ENCODE measurements around the gene TCFL5. TPM values are rescaled to one million over a fixed set of nuclear protein-coding genes. Genes with fewer than 3 reads are reported as not detected.

The TCFL5 gene
- total RNA-seq, 4 donors from 2014 or later = 2.6 to 6.6 (median 5.0) TPM

DNA sequence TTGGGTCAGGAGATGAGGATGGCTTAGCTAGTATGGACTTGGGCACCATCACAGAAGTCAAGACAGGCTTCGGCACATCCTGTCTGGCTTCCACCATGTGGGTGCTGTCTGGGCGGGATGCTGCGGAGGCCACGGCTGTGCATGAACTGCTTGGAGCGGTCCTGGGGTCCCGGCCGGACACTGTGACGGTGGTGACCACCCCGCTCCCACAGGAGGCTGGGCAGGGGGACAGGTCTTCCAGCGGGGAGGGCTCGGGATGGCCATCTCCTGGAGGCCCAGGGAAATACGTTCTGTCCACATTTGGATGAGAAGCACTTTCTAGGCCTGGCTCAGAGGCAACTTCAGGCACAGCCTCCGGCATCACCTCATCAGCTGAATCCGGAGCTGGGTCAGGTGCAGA is 32.1 kb upstream of the TCFL5 start:
- no peak for DNase-seq
- peaks cover 0 to 7% (median 0%) of the 10 kb centered on the region in 4 donors for H3K4me1 ChIP-seq
- no peaks in the 10 kb centered on the region for H3K9me3 ChIP-seq
- H3K27me3 ChIP-seq = no peaks in the 10 kb centered on the region
- H3K4me3 ChIP-seq = no peak overlapping the region
- no peak for TF ChIP-seq POLR2A (IDR thresholded peaks at IDR 0.05)
- TF ChIP-seq CTCF (IDR thresholded peaks at IDR 0.05) = no peak
- H3K36me3 ChIP-seq = peaks cover 0 to 81% (median 4%) of the 10 kb centered on the region in 3 donors
- H3K27ac ChIP-seq = no peak overlapping the region

DNA sequence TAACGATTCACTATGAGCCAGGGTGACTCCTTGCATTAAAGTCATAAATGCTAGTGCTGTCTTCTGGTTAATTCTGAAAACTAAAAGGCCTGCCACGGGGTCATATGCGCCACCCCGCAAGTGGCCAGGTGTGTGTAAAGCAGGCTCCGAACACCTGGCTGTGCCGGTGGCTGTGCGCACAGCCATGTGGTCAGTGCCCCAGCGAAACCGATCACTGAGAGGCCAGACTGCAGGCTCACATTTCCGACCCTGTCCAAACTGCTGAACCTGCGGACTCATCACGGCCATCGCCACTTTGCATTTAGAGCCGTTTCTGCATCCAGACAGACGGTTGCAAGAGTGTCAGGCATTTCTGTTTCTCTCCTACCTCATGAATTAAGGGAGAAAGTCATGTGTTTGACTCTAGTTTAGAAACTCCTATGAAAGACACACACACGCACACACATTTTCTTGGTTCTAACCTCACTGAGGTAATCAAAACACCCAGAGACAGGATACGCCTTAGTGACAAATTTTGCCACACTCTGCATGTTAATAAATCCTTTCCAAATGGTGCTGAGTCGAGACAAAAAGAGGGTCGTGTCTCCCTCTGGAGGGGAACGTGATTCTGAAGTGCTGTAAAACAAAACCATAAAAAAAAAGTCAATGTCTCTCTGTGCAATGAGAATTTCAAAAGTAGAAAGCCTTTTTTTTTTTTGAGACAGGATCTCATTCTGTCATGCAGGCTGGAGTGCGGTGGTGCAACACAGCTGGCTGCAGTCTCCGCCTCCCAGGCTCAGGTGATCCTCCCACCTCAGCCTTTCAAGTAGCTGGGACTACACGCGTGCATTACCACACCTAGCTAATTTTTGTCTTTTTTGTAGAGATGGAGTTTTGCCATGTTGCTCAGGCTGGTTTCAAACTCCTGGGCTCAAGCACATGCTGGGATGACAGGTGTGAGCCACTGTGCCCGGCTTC is 31.0 kb upstream of the TCFL5 start:
- DNase-seq = no peak
- no peak overlapping the region for H3K27ac ChIP-seq
- H3K36me3 ChIP-seq = peaks cover 0 to 92% (median 4%) of the 10 kb centered on the region in 3 donors
- H3K4me1 ChIP-seq = no peaks in the 10 kb centered on the region
- H3K4me3 ChIP-seq = no peak overlapping the region
- TF ChIP-seq CTCF (IDR thresholded peaks at IDR 0.05) = no peak
- no peaks in the 10 kb centered on the region for H3K27me3 ChIP-seq
- no peaks in the 10 kb centered on the region for H3K9me3 ChIP-seq

DNA sequence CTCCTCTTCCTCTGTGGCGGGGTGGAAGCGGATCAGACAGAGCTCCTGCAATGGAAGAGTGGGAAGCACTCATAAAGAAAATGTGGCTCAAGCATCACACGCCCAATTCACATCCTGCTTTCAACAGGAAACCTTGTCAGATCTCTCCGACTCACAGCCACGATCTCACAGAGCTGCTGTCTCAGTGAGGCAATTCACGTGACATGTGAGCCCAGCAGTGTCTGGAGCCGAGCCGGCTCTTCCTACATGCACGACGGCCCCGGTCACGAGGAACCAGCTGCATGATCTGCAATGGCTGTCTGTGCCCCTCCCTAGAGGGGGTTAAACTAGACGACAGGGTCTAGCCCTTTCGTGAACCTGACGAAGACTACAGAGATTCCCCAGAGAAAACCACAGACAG is 29.5 kb upstream of the TCFL5 start:
- Histone ChIP-seq H3K9me3 (no peaks in the 10 kb centered on the region), H3K4me1 (no peaks in the 10 kb centered on the region), H3K27me3 (no peaks in the 10 kb centered on the region), H3K27ac (no peak overlapping the region), H3K4me3 (no peak overlapping the region), H3K36me3 (peaks cover 0 to 90% (median 4%) of the 10 kb centered on the region in 3 donors)
- DNase-seq = no peak
- TF ChIP-seq POLR2A (IDR thresholded peaks at IDR 0.05) (no peak), CTCF (IDR thresholded peaks at IDR 0.05) (no peak)

GRCh38 chr20:62890444-62890843 is 28.8 kb upstream of the TCFL5 start:
- Histone ChIP-seq H3K36me3 (peaks cover 0 to 88% (median 4%) of the 10 kb centered on the region in 3 donors), H3K27me3 (no peaks in the 10 kb centered on the region), H3K27ac (no peak overlapping the region), H3K4me3 (no peak overlapping the region), H3K9me3 (no peaks in the 10 kb centered on the region), H3K4me1 (no peaks in the 10 kb centered on the region)
- TF ChIP-seq POLR2A (IDR thresholded peaks at IDR 0.05) = no peak
- no peak for DNase-seq

DNA sequence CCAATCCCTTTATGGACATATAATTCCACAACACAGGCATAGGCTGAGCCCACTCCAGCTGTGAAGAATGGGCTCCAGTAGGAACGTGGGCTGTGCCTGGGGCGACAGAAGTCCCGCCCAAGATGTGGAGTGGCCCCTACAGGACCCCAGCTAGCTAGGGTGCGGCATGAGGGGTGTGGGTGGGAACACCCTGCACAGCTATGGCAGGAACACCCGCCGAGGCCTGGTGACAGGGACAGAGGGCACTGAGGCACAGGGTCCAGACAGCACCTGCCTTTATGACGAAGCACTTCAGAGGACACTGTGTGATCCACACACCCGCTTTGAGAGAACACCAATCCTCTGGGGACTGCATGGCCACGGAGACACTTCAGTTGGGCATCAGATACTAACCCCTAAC is 28.2 kb upstream of the TCFL5 start:
- Histone ChIP-seq H3K27me3 (no peaks in the 10 kb centered on the region), H3K36me3 (peaks cover 0 to 83% (median 4%) of the 10 kb centered on the region in 3 donors), H3K9me3 (no peaks in the 10 kb centered on the region), H3K27ac (no peak overlapping the region), H3K4me3 (no peak overlapping the region), H3K4me1 (no peaks in the 10 kb centered on the region)
- no peak for DNase-seq
- TF ChIP-seq POLR2A (IDR thresholded peaks at IDR 0.05) (no peak), CTCF (IDR thresholded peaks at IDR 0.05) (no peak)

- H3K36me3 ChIP-seq = peaks cover 0 to 78% (median 4%) of the 10 kb centered on the region in 3 donors
- no peaks in the 10 kb centered on the region for H3K9me3 ChIP-seq
- TF ChIP-seq POLR2A (IDR thresholded peaks at IDR 0.05) (no peak), CTCF (IDR thresholded peaks at IDR 0.05) (no peak)
- H3K27me3 ChIP-seq = no peaks in the 10 kb centered on the region
- no peak overlapping the region for H3K27ac ChIP-seq
- no peak for DNase-seq
- no peaks in the 10 kb centered on the region for H3K4me1 ChIP-seq
- no peak overlapping the region for H3K4me3 ChIP-seq
Observed at GRCh38 chr20:62889411-62889810, 27.8 kb upstream of the TCFL5 start.

Data from Peyer's patch (tissue), 4 donors.